LHCN-M2 (cell line): ENCODE data around the gene ASPDH. TPM values are rescaled to one million over a fixed set of nuclear protein-coding genes. Genes with fewer than 3 reads are reported as not detected.

ENCODE experiments used
- DNase-seq: peaks from one replicate; pipeline ENCODE4 v3.0.0-alpha.2; 2012; ENCODE audit warnings: low read depth
- polyA plus RNA-seq: library from polyadenylated mRNA; unstranded; fragments of >200 nt; gene quantifications from one replicate; pipeline ENCODE4 v1.2.1, GENCODE V29; 2012; ENCODE audit warnings: missing spikeins
- total RNA-seq: library from RNA; depleted of rRNA; stranded (reverse); fragments of >200 nt; gene quantifications from 2 replicates; pipeline ENCODE4 v1.2.3, GENCODE V29; 2014; rRNA removed

ASPDH gene
- not detected in 2 replicates for total RNA-seq
- polyA plus RNA-seq, result not detected

GRCh38 chr19:50513746-50514345 lies at the start of gene ASPDH:
ASPDH (minus strand) TSS chr19:50513913; CDS start chr19:50513823, 90 bp downstream.
- DNase-seq, result no peak

DNA sequence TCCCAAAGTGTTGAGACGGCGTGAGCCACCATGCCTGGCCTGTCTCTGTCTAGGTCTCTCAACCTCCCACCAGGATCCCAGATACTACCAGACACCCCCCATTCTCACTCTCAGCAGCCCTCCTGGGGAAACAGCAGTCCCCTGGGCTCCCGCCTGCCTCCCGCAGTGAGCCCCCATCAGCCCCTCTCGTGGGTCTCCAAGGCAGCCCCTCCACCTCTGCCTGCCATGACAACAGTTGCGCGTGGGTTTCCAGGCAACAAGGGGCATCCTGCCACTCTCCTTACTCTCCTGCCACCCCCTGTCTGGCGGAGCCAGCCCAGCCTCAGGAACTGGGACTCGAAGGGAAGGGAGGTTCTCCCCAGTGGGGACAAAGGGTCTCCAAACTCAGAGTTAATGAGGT lies 49.3 kb upstream of the ASPDH start:
- no peak for DNase-seq

- no peak for DNase-seq
These were observed 48.6 kb upstream of the ASPDH start for GRCh38 chr19:50562329-50562728.

DNA sequence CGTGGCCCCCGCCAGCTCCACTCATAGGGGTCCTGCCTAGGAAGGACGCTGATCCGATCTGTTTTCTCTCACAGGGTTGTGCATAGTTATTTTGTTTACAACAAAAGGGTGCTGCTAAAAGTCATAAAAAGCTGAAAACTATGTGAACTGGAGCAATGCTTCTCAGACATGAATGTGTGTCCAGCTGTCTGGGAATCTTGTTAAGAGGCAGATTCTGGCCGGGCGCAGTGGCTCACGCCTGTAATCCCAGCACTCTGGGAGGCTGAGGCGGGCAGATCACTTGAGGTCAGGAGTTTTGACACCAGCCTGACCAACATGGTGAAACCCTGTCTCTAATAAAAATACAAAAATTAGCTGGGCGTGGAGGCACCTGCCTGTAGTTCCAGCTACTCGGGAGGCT lies 45.9 kb upstream of the ASPDH start:
- DNase-seq, result no peak

- DNase-seq, result no peak
These were observed 44.7 kb upstream of the ASPDH start for GRCh38 chr19:50558449-50558848.

DNA sequence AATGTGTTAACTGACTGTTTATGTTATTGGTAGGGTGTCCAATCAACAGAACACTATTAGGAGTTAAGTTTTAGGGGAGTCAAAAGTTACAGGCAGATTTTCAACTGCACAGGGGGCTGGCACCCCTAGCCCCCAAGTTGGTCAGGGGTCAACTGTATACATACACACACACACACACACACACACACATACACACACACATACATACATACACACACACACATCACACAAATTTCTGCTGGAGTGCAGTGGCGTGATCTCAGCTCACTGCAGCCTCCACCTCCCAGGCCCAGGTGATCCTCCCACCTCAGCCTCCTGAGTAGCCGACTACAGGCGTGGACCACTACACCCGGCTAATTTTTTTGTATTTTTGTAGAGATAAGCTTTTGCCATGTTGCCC lies 44.3 kb upstream of the ASPDH start:
- DNase-seq, result no peak

DNA sequence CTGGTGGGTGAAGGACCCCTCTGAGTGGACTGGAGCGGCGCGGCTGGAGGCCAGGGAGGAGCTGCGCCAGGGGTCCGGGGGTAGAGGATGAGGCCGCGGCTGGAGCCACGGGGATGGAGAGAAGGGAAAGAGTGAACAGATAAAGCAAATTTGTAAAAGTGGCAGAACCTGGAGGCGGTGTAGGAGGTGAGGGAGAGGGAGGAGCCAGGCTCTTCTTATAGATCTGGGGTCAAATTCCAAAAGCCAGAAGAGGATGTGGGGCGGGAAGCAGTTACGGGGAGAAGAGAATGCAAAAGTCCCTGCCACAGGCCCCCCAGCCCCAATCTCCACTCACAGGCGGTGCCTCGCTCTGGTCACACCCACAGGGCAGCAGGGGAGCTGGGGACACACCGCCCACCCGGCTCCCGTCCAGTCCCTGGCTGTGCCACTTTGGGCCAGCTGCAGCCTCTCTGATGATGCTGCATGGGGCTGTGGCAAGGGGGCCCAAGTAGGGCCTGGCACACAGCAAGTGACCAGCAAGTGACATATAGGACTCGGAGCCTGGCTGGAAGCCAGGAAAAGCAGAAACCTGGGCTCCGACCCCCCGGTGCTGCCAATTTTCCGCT lies 43.4 kb upstream of the ASPDH start:
- no peak for DNase-seq

DNA sequence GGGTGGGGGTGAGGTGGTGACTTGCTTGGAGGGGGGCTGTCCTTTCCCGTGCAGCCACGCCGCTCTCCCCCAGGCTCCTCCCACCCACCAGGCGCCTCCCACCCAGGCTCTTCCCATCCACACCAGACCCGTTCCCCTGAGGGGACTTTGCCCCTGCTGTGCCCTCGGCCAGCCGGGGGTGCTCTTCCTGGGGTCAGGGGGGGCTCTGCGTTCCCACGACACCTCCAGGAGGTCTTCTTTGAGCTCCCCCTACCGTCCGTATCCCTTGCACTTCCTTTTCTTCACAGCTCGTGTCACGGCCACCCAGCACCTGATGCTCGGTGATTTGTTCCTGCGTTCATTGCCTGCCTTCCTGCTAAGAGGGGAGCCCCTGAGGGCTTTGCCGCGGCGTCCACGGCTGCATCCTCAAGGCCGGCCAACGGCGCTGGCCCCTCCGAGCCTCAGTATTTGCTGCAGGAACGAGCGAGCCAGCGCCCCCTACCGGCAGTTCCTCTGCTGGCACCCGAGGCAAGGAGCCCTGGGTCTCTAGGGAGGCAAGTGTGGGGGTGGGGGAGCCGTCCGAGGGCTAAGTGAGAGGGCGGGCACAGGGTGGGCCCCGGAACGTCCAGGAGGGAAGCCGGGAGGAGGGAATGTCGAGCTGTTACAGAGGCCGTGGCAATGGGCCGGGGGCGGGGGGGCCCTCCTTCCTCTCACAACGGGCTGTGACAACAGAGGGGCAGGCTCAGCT lies 42.7 kb upstream of the ASPDH start:
- DNase-seq, result peak; percentile 41

DNA sequence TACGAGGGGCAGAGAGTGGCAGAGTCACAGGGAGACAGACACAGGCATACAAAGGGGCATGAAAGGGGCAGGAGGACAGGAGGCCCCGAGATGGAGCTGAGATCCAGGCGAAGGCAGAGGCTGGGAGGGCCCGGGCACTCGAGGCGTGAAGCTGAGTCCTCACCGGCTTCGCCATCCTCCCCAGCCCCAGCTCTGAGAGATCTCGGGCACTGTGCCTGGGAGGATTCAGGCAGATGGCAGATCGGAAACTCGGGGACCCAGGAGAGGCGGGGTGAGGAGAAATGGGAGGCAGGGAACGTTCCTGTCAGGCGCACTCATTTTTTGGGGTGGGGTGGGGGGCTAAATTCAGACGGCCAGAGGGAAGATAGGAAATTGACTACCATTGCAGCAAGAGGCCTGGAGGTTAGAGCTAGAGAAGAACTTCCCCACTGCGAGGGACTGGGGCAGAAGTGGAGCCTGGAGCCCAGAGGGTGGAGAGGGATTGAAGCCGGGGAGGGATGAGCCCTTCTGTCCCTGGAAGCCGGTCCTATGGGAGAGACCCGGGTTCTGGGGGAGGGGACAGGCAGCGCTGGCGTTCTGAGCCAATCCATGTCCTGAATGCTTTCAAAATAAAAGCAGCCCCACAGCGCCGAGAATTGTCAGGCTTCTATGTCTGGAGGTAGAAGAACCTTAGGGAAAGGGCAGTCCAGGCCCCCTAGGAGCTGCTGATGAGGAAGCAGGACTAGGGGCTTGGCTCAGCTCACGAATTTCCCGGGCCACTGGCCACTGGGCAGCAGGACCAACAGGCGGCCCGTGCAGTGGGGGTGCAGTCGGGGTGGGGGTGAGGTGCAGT lies 42.0 kb upstream of the ASPDH start:
- DNase-seq, result no peak

GRCh38 chr19:50555033-50555432 lies 41.3 kb upstream of the ASPDH start:
- no peak for DNase-seq

DNA sequence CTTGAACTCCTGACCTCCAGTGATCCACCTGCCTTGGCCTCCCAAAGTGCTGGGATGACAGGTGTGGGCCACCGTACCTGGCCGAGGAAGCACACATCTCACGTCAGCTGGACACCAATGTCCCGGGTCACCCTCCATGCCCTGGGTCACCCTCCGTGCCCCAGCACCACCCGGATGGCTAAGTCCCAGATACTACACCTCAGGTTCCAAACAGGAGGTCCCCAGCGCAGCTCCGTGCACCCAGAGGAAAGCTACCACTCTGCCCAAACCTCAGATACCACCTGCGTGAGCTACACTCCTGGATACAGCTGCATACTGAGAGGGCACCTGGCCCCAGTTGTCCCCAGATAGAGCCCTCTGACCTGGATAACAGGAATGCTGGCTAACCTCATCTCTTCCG lies 40.5 kb upstream of the ASPDH start:
- DNase-seq, result no peak

- no peak for DNase-seq
These were observed 39.5 kb upstream of the ASPDH start for GRCh38 chr19:50553134-50553703.

DNA sequence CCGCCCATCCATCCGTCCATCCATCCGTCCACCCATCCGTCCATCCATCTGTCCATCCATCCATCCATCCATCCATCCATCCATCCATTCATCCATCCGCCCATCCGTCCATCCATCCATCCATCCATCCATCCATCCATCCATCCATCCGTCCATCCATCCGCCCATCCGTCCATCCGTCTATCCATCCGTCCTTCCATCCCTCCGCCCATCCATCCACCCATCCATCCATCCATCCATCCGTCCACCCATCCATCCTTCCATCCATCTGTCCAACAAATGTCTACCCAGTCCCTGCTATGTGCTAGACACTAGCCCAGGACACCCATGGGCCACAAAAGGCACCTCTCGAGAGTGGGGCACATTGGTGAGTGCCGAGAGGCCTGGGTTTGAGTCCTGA lies 38.8 kb upstream of the ASPDH start:
- DNase-seq, result no peak

DNA sequence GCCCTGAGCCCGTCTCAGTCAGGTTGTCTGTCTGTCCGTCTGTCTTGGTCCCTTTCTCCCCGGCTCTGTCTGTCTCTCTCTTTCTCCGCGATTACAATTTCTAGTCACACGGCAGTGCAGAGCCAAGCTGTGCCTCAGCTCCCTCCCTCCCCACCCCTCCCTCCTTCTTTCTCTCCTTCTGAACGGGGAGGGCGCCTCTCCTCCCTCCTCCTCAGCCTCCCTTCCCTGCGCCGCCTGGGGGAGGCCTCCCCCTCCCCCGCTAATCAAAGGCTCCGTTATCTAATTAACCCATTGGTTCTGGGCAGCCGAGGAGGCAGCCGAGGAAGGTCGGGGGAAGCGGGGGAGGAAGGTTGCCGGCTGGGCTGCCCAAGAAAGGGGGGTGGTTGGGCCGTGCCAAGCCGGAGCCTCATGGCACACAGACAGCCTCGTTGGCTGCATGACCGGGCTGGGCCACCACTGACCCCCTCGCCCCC lies 38.0 kb upstream of the ASPDH start:
- DNase-seq, result no peak

DNA sequence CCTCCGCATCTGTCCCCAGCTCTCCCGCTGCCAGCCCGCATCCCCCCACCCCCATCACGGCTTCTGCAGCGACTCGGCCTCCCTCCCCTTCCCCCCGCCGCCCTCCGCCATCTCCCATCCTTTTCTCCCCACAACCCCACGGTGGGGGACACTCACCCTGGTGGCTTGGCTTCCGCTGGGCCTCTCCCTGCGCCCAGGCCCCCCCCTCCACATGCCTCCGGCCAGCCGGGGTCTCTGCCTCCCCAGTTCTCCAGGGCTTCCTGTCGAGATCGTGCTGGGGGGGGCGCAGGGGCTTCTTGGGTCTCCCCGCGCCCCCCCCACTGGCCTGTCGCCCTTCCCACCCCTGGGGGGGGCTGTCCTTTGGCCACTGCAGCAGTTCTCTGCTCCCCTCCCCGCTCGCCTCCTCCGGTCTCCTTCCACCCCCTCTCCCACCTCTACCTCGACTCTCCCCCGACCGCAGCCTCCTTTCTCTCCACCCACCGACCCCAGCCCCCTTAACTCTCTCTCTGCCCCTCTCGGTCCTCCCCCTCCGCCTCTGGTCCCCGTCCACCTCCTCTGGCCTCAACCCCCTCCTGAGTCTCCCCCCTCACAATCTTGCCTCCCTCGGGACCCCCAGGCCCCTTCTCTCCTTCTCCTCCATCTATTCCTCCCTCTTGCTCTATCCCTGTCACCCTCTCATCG lies 37.5 kb upstream of the ASPDH start:
- no peak for DNase-seq

GRCh38 chr19:50550594-50550966 lies 36.9 kb upstream of the ASPDH start:
- DNase-seq, result no peak

DNA sequence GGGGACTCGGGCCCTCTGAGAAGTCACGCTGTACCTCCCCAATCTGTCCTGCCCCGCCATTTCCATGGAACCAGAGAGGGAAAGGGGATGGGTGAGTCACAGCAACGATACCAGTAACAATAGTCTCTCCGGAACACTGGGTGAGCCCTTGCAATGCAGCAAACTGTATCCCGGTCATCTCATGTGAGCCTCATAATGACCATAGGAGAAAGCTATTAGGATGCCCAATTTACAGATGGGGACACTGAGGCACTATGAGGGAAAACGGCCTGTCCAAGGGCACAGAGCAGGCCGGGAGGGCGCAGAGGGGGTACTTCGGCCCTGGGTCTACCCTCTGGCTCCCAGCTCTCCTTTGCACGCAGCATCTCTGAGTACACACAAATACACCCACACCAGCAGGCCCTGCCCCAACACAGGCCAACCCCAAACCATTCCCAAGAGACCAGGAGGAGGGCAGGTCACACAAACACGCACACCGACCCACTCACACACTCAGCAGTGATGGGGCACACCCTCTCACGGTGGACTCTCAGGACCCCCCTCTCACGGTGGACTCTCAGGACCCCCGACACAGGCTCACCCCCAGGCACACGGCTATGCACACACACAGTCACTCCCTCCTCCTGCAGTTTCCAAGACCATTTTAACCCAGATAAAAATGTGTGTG lies 36.3 kb upstream of the ASPDH start:
- no peak for DNase-seq

DNA sequence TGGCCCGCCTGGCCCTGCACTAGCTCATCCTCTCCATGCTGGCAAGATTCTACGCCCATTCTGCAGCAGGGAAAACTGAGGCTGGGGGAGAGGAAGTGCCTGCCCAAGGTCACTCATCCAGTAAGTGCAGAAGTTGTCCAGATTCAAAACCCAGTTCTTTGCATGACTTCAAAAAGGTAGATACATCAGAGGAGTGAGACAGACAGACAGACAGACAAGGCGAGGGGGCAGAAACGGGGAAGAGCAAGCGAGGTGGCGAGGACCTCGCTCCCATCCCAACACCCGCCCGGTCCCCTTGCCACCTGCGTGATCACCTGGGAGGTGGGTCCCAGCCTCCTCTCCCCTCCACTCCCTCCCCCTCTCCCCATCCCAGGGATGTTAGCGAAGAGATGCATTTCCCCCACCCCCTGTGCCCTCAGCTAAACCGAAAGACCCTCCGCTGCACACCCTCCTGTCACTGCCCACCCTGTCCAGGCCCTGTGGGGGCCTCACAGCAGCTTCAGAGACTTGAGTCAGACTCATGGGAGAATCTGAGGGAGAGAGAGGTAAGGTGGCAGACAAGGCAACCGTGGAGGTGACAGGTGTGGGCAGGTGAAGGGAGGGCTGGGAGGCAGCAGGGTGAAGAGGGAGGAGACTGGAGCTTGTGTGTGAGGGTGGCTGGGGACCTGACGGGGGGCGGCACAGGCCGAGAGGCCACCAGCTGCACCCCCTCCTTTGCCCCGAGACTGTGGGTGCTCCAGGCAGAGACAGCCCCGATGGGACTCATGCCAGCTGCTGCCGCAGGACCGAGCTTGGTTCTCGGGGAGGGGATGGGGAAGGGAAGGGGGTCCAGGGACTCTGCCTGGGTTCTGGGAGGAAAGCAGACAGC lies 35.6 kb upstream of the ASPDH start:
- no peak for DNase-seq

DNA sequence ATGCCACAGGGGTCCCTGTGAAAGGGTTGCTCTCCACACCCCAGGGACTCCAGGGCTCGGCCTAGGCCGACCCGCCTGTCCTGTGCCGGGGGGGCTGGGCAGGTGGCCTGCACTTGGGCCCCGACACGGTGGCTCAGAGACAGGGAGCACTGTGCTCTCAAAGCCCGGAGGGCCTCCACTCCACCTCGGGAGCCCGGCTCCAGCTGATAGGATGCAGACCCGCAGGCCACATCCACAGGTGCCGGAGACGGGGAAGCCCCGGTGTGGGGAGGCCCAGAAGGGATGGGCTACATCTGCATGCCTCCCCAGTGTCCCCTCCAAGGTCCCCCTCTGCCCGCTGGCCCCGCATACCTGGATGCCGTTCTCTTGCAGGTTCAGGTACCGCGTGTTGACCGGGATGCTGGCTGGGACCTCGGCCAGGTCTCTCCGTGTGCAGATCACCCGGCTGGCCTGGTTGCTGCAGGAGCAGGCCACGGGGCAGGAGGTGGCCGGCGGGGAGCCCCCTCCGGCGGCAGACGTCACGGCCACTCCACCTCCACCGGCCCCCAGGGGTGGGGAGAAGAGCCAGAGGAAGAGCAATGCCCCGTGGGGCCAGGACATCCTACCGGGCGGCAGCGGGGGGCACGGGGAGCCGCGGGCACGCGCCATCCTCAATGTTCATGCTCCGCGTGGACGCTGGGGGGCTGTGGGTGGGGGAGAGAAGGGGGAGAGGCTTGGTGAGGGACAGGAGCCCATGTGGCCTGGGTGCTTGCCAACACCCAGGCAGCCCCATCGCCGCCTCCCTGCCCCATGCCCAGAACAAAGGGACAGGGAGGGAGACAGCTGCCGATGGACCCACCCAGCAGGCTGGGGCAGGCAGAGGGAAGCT lies 34.7 kb upstream of the ASPDH start:
- no peak for DNase-seq
